SU-DHL-6 (cell line): ENCODE measurements around the gene MARK3.

Source experiments
- H2AFZ ChIP-seq: fragments of 200-600 bp; sonication (generic); 2 replicates; pipeline ENCODE4 v1.6.1; 2014; ENCODE audit warnings: low read depth, mild to moderate bottlenecking, moderate library complexity, mixed read lengths, antibody characterized with exemption, low read length; ENCODE audit not compliant: severe bottlenecking
- H3F3A ChIP-seq: fragments of 200-600 bp; shearing (Covaris generic); 2 replicates; pipeline ENCODE4 v1.6.0; 2016; ENCODE audit warnings: antibody characterized with exemption, mild to moderate bottlenecking; ENCODE audit not compliant: insufficient read depth
- H3K27ac ChIP-seq: fragments of 200-600 bp; sonication (generic); 2 replicates; pipeline ENCODE4 v1.5.1; 2016; ENCODE audit warnings: low read depth, mild to moderate bottlenecking, low read length, moderate library complexity, mixed read lengths
- H3K27me3 ChIP-seq: fragments of 200-600 bp; sonication (generic), shearing (Covaris generic); 2 replicates; pipeline ENCODE4 v1.6.0; 2014; ENCODE audit warnings: mild to moderate bottlenecking, low read length
- H3K36me3 ChIP-seq: fragments of 200-600 bp; sonication (generic); 2 replicates; pipeline ENCODE4 v1.6.1; 2014; ENCODE audit warnings: mild to moderate bottlenecking, low read length, mixed read lengths
- H3K4me2 ChIP-seq: fragments of 300-600, 200-600 bp; shearing (Covaris generic), sonication (generic); 2 replicates; pipeline ENCODE4 v1.6.0; 2014; ENCODE audit warnings: low read length, low read depth, mild to moderate bottlenecking; ENCODE audit not compliant: poor library complexity, severe bottlenecking
- H3K4me3 ChIP-seq: fragments of 200-600 bp; sonication (generic); 2 replicates; pipeline ENCODE4 v1.5.1; 2014; ENCODE audit warnings: antibody characterized with exemption, low read length, mild to moderate bottlenecking, mixed read lengths; ENCODE audit not compliant: insufficient read depth, poor library complexity, severe bottlenecking
- H3K79me2 ChIP-seq: fragments of 200-600 bp; sonication (generic); 2 replicates; pipeline ENCODE4 v1.6.1; 2014; ENCODE audit warnings: mild to moderate bottlenecking, low read length, moderate library complexity; ENCODE audit not compliant: insufficient read depth
- H3K9ac ChIP-seq: fragments of 200-600 bp; sonication (generic); 2 replicates; pipeline ENCODE4 v1.7.0; 2014; ENCODE audit warnings: mild to moderate bottlenecking, low read length
- H3K9me2 ChIP-seq: fragments of 200-600 bp; sonication (generic); replicated peaks from 2 replicates; pipeline ENCODE4 v1.6.1; 2014; ENCODE audit warnings: low read length; ENCODE audit not compliant: insufficient read depth
- H3K9me3 ChIP-seq: fragments of 200-600 bp; sonication (generic); 2 replicates; pipeline ENCODE4 v1.6.1; 2014; ENCODE audit warnings: low read length, mixed read lengths; ENCODE audit not compliant: insufficient read depth
- H4K20me1 ChIP-seq: fragments of 200-600 bp; sonication (generic); 2 replicates; pipeline ENCODE4 v1.6.1; 2014; ENCODE audit warnings: low read depth, mild to moderate bottlenecking, antibody characterized with exemption, low read length, moderate library complexity, mixed read lengths
- CTCF ChIP-seq: fragments of 200-600 bp; sonication (generic); IDR thresholded peaks from one replicate; pipeline ENCODE4 v1.5.1; 2017; ENCODE audit warnings: antibody characterized with exemption, mild to moderate bottlenecking, low read length, moderate library complexity; ENCODE audit not compliant: insufficient read depth, poor library complexity, severe bottlenecking
- EZH2phosphoT487 ChIP-seq: fragments of 200-600 bp; sonication (generic), shearing (Covaris generic); conservative IDR thresholded peaks from 2 replicates; pipeline ENCODE4 v1.6.1; 2018; ENCODE audit warnings: mild to moderate bottlenecking, antibody characterized with exemption, low read length, moderate library complexity, mixed read lengths

MARK3 gene

GRCh38 chr14:103385152-103385928 is at the start of gene MARK3:
TSS of gene MARK3 (plus strand) at chr14:103385415. CDS start at chr14:103386030, 615 bp downstream.
- Histone ChIP-seq H3K79me2 (peaks cover 47% of the 10 kb centered on the region), H3K4me3 (peak within 1 kb of the TSS; percentile 83), H4K20me1 (peaks cover 4% of the 10 kb centered on the region; the same call in 1 of the 2 replicates), H3K9ac (peak within 1 kb of the TSS; percentile 93), H3K9me3 (no peaks in the 10 kb centered on the region), H3K4me2 (peak within 1 kb of the TSS; percentile 95), H3K36me3 (no peaks in the 10 kb centered on the region), H3K27ac (peak within 1 kb of the TSS; percentile 92), H3K9me2 (no peaks in the 10 kb centered on the region), H3F3A (peaks cover 3% of the 10 kb centered on the region), H2AFZ (peak within 1 kb of the TSS; percentile 93), H3K27me3 (no peaks in the 10 kb centered on the region)
- no peak for TF ChIP-seq CTCF
- TF ChIP-seq EZH2phosphoT487 = no peak

- no peaks in the 10 kb centered on the region for H3K9me3 ChIP-seq
- H3K36me3 ChIP-seq = peaks cover 58% of the 10 kb centered on the region
- H3K4me3 ChIP-seq = no peak overlapping the region
- no peak overlapping the region for H3K27ac ChIP-seq
- H3K79me2 ChIP-seq = peaks cover 28% of the 10 kb centered on the region
- peaks cover 22% of the 10 kb centered on the region for H4K20me1 ChIP-seq
- H3K9ac ChIP-seq = no peak overlapping the region
- H2AFZ ChIP-seq = no peak overlapping the region
- H3K27me3 ChIP-seq = no peaks in the 10 kb centered on the region
- H3F3A ChIP-seq = peaks cover 50% of the 10 kb centered on the region
- H3K4me2 ChIP-seq = peak overlapping the region; percentile 57
- no peak for TF ChIP-seq CTCF
- TF ChIP-seq EZH2phosphoT487 = no peak
- H3K9me2 ChIP-seq = no peaks in the 10 kb centered on the region
Measured at GRCh38 chr14:103336191-103336590, 49.0 kb upstream of the MARK3 start.

- no peak for TF ChIP-seq CTCF
- no peak for TF ChIP-seq EZH2phosphoT487
- no peak overlapping the region for H3K27ac ChIP-seq
- H4K20me1 ChIP-seq = peaks cover 32% of the 10 kb centered on the region
- no peak overlapping the region for H2AFZ ChIP-seq
- H3F3A ChIP-seq = peaks cover 58% of the 10 kb centered on the region
- no peaks in the 10 kb centered on the region for H3K9me3 ChIP-seq
- no peak overlapping the region for H3K4me3 ChIP-seq
- no peak overlapping the region for H3K9ac ChIP-seq
- peaks cover 74% of the 10 kb centered on the region for H3K36me3 ChIP-seq
- peaks cover 28% of the 10 kb centered on the region for H3K79me2 ChIP-seq
- H3K27me3 ChIP-seq = no peaks in the 10 kb centered on the region
- no peaks in the 10 kb centered on the region for H3K9me2 ChIP-seq
- no peak overlapping the region for H3K4me2 ChIP-seq
Measured at GRCh38 chr14:103337794-103338193, 47.4 kb upstream of the MARK3 start.
